DND-41 (cell line): ENCODE measurements around the gene FBXL14.
A peak's percentile ranks its signal among the peaks of the same experiment; 100 is the strongest.

ENCODE experiments used
- ATAC-seq: fragments of 200-7000 bp; cut with Tn5 transposase; 3 replicates; pipeline ENCODE4 v1.9.1; 2021; ENCODE audit warnings: low read depth; ENCODE audit not compliant: insufficient read depth
- DNase-seq: peaks from one replicate; pipeline ENCODE4 v3.0.0-alpha.2; 2020
- H2AFZ ChIP-seq: 2 replicates; pipeline ENCODE4 v1.6.0; 2012; ENCODE audit warnings: low read depth, low read length
- H3K27ac ChIP-seq: 2 replicates; pipeline ENCODE4 v1.5.1; 2012; ENCODE audit warnings: low read length, inconsistent platforms
- H3K27me3 ChIP-seq: fragments of 200-600 bp; sonication (generic); 2 replicates; pipeline ENCODE4 v1.6.0; 2012; ENCODE audit warnings: low read length, mild to moderate bottlenecking, inconsistent platforms; ENCODE audit not compliant: insufficient read depth, poor library complexity
- H3K36me3 ChIP-seq: 2 replicates; pipeline ENCODE4 v1.5.1; 2012; ENCODE audit warnings: low read length, inconsistent platforms; ENCODE audit not compliant: insufficient read depth
- H3K4me1 ChIP-seq: 2 replicates; pipeline ENCODE4 v1.5.1; 2012; ENCODE audit warnings: mild to moderate bottlenecking, low read length; ENCODE audit not compliant: insufficient read depth
- H3K4me2 ChIP-seq: 2 replicates; pipeline ENCODE4 v1.6.0; 2012; ENCODE audit warnings: mild to moderate bottlenecking, moderate library complexity, low read length, inconsistent platforms; ENCODE audit not compliant: insufficient read depth
- H3K4me3 ChIP-seq, 2 experiments: fragments of 200-600 bp in 1 of 2; shearing (Covaris generic) in 1 of 2; 2 replicates each; pipeline ENCODE4 v1.5.1; 2012 to 2016; ENCODE audit warnings: inconsistent platforms in 2 of 2, low read length in 2 of 2, mild to moderate bottlenecking in 2 of 2, low read depth in 1 of 2, moderate library complexity in 1 of 2
- H3K79me2 ChIP-seq: 2 replicates; pipeline ENCODE4 v1.6.0; 2012; ENCODE audit warnings: low read length, inconsistent platforms; ENCODE audit not compliant: insufficient read depth
- H3K9ac ChIP-seq: 2 replicates; pipeline ENCODE4 v1.6.0; 2012; ENCODE audit warnings: low read depth, mild to moderate bottlenecking, inconsistent platforms, low read length, moderate library complexity
- H3K9me3 ChIP-seq: 2 replicates; pipeline ENCODE4 v1.5.1; 2012; ENCODE audit warnings: low read length, moderate library complexity, mild to moderate bottlenecking, inconsistent platforms; ENCODE audit not compliant: insufficient read depth, severe bottlenecking
- H4K20me1 ChIP-seq: 2 replicates; pipeline ENCODE4 v1.6.0; 2012; ENCODE audit warnings: low read length; ENCODE audit not compliant: insufficient read depth
- CTCF ChIP-seq: IDR thresholded peaks from 2 replicates; pipeline ENCODE4 v1.5.1; 2012; ENCODE audit warnings: borderline replicate concordance, low read length, moderate library complexity, mild to moderate bottlenecking; ENCODE audit not compliant: poor library complexity, severe bottlenecking; ENCODE audit errors: extremely low read depth
- EZH2 ChIP-seq: IDR thresholded peaks from 3 replicates; pipeline ENCODE4 v1.6.1; 2012; ENCODE audit warnings: borderline replicate concordance, low read depth, mild to moderate bottlenecking, moderate library complexity, low read length, inconsistent platforms; ENCODE audit not compliant: severe bottlenecking

The FBXL14 gene

GRCh38 chr12:1630827-1631591 is 36.6 kb upstream of the FBXL14 start:
- DNase-seq (no peak), ATAC-seq (0 out of 3 replicates have a peak, but pooled peaks have one; percentile 2)
- H3K27ac ChIP-seq = no peak overlapping the region
- H4K20me1 ChIP-seq = peaks cover 14% of the 10 kb centered on the region; the same call in 1 of the 2 replicates
- peaks cover 78% of the 10 kb centered on the region for H3K27me3 ChIP-seq
- TF ChIP-seq EZH2 (no peak), CTCF (no peak)
- H2AFZ ChIP-seq = no peak overlapping the region
- H3K4me3 ChIP-seq = no peak overlapping the region
- peaks cover 18% of the 10 kb centered on the region for H3K4me1 ChIP-seq
- no peaks in the 10 kb centered on the region for H3K36me3 ChIP-seq
- no peaks in the 10 kb centered on the region for H3K9me3 ChIP-seq
- peak overlapping the region; percentile 63; the same call in 1 of the 2 replicates for H3K4me2 ChIP-seq
- H3K79me2 ChIP-seq = no peaks in the 10 kb centered on the region
- no peak overlapping the region for H3K9ac ChIP-seq

- peak; percentile 43 for DNase-seq
- TF ChIP-seq CTCF (peak; percentile 15), EZH2 (peak; percentile 91)
- H4K20me1 ChIP-seq = peaks cover 14% of the 10 kb centered on the region; the same call in 1 of the 2 replicates
- H3K4me1 ChIP-seq = peaks cover 18% of the 10 kb centered on the region
- H2AFZ ChIP-seq = no peak overlapping the region
- H3K9ac ChIP-seq = no peak overlapping the region; the same call in 1 of the 2 replicates
- no peaks in the 10 kb centered on the region for H3K79me2 ChIP-seq
- peaks cover 75% of the 10 kb centered on the region for H3K27me3 ChIP-seq
- no peak overlapping the region for H3K27ac ChIP-seq
- ATAC-seq = peak; percentile 68
- peak overlapping the region; percentile 63 for H3K4me2 ChIP-seq
- H3K4me3 ChIP-seq = peak overlapping the region in 1 of 2 experiments; percentile 36; a peak in 2 of 4 replicates
- no peaks in the 10 kb centered on the region for H3K36me3 ChIP-seq
- no peaks in the 10 kb centered on the region for H3K9me3 ChIP-seq
Measured at GRCh38 chr12:1630133-1630826, 35.9 kb upstream of the FBXL14 start.

GRCh38 chr12:1629338-1630132 is 35.2 kb upstream of the FBXL14 start:
- peak overlapping the region in 1 of 2 experiments; percentile 36; a peak in 2 of 4 replicates for H3K4me3 ChIP-seq
- no peak overlapping the region for H2AFZ ChIP-seq
- H3K4me2 ChIP-seq = peak overlapping the region; percentile 63
- no peaks in the 10 kb centered on the region for H3K9me3 ChIP-seq
- peaks cover 18% of the 10 kb centered on the region for H3K4me1 ChIP-seq
- DNase-seq (peak; percentile 40), ATAC-seq (peak; percentile 20; the same call in 1 of the 3 replicates)
- no peaks in the 10 kb centered on the region for H3K36me3 ChIP-seq
- no peak for TF ChIP-seq CTCF
- H3K27ac ChIP-seq = no peak overlapping the region
- peaks cover 14% of the 10 kb centered on the region; the same call in 1 of the 2 replicates for H4K20me1 ChIP-seq
- no peaks in the 10 kb centered on the region for H3K79me2 ChIP-seq
- peaks cover 74% of the 10 kb centered on the region for H3K27me3 ChIP-seq
- H3K9ac ChIP-seq = no peak overlapping the region; the same call in 1 of the 2 replicates
